Measurements from ENCODE around the gene ANK2.

DNA sequence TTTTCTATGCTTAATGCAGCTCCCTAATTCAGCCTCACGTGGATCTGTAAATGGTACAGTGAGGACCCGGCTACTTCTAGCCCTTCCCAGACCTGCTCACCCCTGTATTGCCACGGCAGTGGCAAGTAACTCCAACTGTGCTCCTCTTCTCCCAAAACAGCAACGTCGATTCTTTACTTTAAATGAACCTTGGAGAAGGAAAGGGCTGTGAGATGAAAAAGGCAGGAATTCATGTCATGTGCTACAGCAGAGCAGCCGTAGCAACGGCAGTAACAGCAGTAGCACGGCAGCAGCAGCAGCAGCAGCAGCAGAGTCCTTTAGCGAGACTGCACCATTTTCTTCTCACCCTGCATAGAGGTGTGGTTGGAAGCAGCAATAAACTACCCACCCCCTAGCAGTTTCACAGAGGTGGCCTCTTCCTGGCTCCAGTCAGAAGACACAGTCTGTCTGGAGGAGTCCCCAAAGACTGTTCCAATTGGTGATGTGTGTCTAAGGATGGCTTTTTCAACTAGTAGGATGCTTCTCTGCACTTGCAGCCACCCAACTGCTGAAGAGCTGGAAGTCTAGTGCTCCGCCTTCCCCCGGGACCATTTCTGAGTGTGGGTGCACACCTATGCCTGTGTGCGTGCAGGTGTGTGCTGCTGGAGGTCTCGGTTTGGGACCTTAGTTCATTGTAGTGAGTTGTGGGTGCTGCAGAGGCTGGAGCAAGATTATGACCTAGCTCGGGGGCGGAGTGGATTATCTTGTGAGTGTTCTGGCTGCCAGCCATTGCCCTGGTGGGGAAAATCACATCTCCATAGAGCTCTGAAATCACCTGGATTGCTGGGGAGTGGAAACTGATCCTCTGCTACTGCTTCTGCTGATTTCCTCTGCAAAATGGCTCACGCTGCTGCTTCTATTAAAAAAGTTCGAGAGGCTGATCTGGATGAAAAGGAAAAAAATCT is 67.2 kb downstream of the ANK2 start:
- TF ChIP-seq, protein P1, sequence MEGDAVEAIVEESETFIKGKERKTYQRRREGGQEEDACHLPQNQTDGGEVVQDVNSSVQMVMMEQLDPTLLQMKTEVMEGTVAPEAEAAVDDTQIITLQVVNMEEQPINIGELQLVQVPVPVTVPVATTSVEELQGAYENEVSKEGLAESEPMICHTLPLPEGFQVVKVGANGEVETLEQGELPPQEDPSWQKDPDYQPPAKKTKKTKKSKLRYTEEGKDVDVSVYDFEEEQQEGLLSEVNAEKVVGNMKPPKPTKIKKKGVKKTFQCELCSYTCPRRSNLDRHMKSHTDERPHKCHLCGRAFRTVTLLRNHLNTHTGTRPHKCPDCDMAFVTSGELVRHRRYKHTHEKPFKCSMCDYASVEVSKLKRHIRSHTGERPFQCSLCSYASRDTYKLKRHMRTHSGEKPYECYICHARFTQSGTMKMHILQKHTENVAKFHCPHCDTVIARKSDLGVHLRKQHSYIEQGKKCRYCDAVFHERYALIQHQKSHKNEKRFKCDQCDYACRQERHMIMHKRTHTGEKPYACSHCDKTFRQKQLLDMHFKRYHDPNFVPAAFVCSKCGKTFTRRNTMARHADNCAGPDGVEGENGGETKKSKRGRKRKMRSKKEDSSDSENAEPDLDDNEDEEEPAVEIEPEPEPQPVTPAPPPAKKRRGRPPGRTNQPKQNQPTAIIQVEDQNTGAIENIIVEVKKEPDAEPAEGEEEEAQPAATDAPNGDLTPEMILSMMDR (IDR thresholded peaks at IDR 0.05; ENCODE audit: low read length) = no peak
- no peak for TF ChIP-seq EZH2 (IDR thresholded peaks at IDR 0.05; ENCODE audit: borderline replicate concordance, low read length)

Measured in OCI-LY1 (cell line).